Measurements from ENCODE around the gene AXIN1. TPM values are rescaled to one million over a fixed set of nuclear protein-coding genes. Genes with fewer than 3 reads are reported as not detected.

AXIN1 gene
- polyA plus RNA-seq, 5 donors = 12.0 to 23.1 (median 17.7) TPM

GRCh38 chr16:245105-245504, 107.4 kb downstream of the AXIN1 start:
- DNase-seq = no peak

GRCh38 chr16:243348-243747, 109.2 kb downstream of the AXIN1 start:
- no peak for DNase-seq

- DNase-seq = no peak
Measured at GRCh38 chr16:242281-242680, 110.2 kb downstream of the AXIN1 start.

GRCh38 chr16:240559-240958, 112.0 kb downstream of the AXIN1 start:
- DNase-seq = no peak

GRCh38 chr16:239948-240277, 112.6 kb downstream of the AXIN1 start:
- DNase-seq = no peak

Other genes with a start within 250 kb of the AXIN1 start
- gene NPRL3, start 214.1 kb downstream of the AXIN1 start, polyA plus RNA-seq (ENCODE audit: insufficient read depth in 1 of 5, insufficient read length in 5 of 5, low replicate concordance in 1 of 5) = 10 to 100 TPM; 26.8 to 37.3 (median 30.2) TPM
- 1 to 10 TPM in 4 of 5 donors, under 1 TPM in 1; 0.69 to 6.9 (median 4.8) TPM for gene HBZ, start 200.1 kb downstream of the AXIN1 start, polyA plus RNA-seq (ENCODE audit: insufficient read depth in 1 of 5, insufficient read length in 5 of 5, low replicate concordance in 1 of 5)
- 10 to 100 TPM in 2 of 5 donors, 1 to 10 TPM in 3; 2.4 to 19.6 (median 7.0) TPM for gene HBM, start 186.7 kb downstream of the AXIN1 start, polyA plus RNA-seq (ENCODE audit: insufficient read depth in 1 of 5, insufficient read length in 5 of 5, low replicate concordance in 1 of 5)
- 1,000 to 10,000 TPM; 1,399 to 4,244 (median 2,803) TPM for gene HBA2, start 179.8 kb downstream of the AXIN1 start, polyA plus RNA-seq (ENCODE audit: insufficient read depth in 1 of 5, insufficient read length in 5 of 5, low replicate concordance in 1 of 5)
- gene HBA1, start 176.0 kb downstream of the AXIN1 start, polyA plus RNA-seq (ENCODE audit: insufficient read depth in 1 of 5, insufficient read length in 5 of 5, low replicate concordance in 1 of 5) = 1,000 to 10,000 TPM in 4 of 5 donors, 100 to 1,000 TPM in 1; 605 to 2,429 (median 1,859) TPM
- gene HBQ1, start 172.3 kb downstream of the AXIN1 start, polyA plus RNA-seq (ENCODE audit: insufficient read depth in 1 of 5, insufficient read length in 5 of 5, low replicate concordance in 1 of 5) = 1 to 10 TPM in 3 of 5 donors, under 1 TPM in 2; 0.36 to 1.9 (median 1.1) TPM
- 100 to 1,000 TPM; 121 to 164 (median 135) TPM for gene LUC7L, start 123.3 kb downstream of the AXIN1 start, polyA plus RNA-seq (ENCODE audit: insufficient read depth in 1 of 5, insufficient read length in 5 of 5, low replicate concordance in 1 of 5)
- gene FAM234A, start 117.9 kb downstream of the AXIN1 start, polyA plus RNA-seq (ENCODE audit: insufficient read depth in 1 of 5, insufficient read length in 5 of 5, low replicate concordance in 1 of 5) = 10 to 100 TPM; 43.7 to 60.7 (median 49.0) TPM
- gene RGS11, start 76.8 kb downstream of the AXIN1 start, polyA plus RNA-seq (ENCODE audit: insufficient read depth in 1 of 5, insufficient read length in 5 of 5, low replicate concordance in 1 of 5) = 1 to 10 TPM; 2.0 to 5.4 (median 4.8) TPM
- gene ARHGDIG, start 72.1 kb downstream of the AXIN1 start, polyA plus RNA-seq (ENCODE audit: insufficient read depth in 1 of 5, insufficient read length in 5 of 5, low replicate concordance in 1 of 5) = 1 to 10 TPM in 2 of 5 donors, under 1 TPM in 3; 0.33 to 2.4 (median 0.69) TPM
- gene PDIA2, start 69.6 kb downstream of the AXIN1 start, polyA plus RNA-seq (ENCODE audit: insufficient read depth in 1 of 5, insufficient read length in 5 of 5, low replicate concordance in 1 of 5) = under 1 TPM; 0.25 to 0.99 (median 0.49) TPM
- gene MRPL28, start 17.8 kb upstream of the AXIN1 start, polyA plus RNA-seq (ENCODE audit: insufficient read depth in 1 of 5, insufficient read length in 5 of 5, low replicate concordance in 1 of 5) = 10 to 100 TPM; 44.1 to 67.7 (median 48.7) TPM
- 10 to 100 TPM; 32.5 to 52.5 (median 37.7) TPM for gene PGAP6, start 29.3 kb upstream of the AXIN1 start, polyA plus RNA-seq (ENCODE audit: insufficient read depth in 1 of 5, insufficient read length in 5 of 5, low replicate concordance in 1 of 5)
- 100 to 1,000 TPM; 155 to 247 (median 168) TPM for gene NME4, start 44.5 kb upstream of the AXIN1 start, polyA plus RNA-seq (ENCODE audit: insufficient read depth in 1 of 5, insufficient read length in 5 of 5, low replicate concordance in 1 of 5)
- 10 to 100 TPM in 3 of 5 donors, 1 to 10 TPM in 2; 7.9 to 27.0 (median 14.4) TPM for gene DECR2, start 49.2 kb upstream of the AXIN1 start, polyA plus RNA-seq (ENCODE audit: insufficient read depth in 1 of 5, insufficient read length in 5 of 5, low replicate concordance in 1 of 5)
- gene RAB11FIP3, start 72.9 kb upstream of the AXIN1 start, polyA plus RNA-seq (ENCODE audit: insufficient read depth in 1 of 5, insufficient read length in 5 of 5, low replicate concordance in 1 of 5) = 10 to 100 TPM; 42.7 to 56.7 (median 51.9) TPM
- gene CAPN15, start 175.0 kb upstream of the AXIN1 start, polyA plus RNA-seq (ENCODE audit: insufficient read depth in 1 of 5, insufficient read length in 5 of 5, low replicate concordance in 1 of 5) = 10 to 100 TPM; 13.0 to 39.5 (median 20.8) TPM
- gene PRR35, start 207.7 kb upstream of the AXIN1 start, polyA plus RNA-seq (ENCODE audit: insufficient read depth in 1 of 5, insufficient read length in 5 of 5, low replicate concordance in 1 of 5) = under 1 TPM in 1 of 5 donors, not detected in 4; 0.07 TPM
- gene NHLRC4, start 214.3 kb upstream of the AXIN1 start, polyA plus RNA-seq (ENCODE audit: insufficient read depth in 1 of 5, insufficient read length in 5 of 5, low replicate concordance in 1 of 5) = 1 to 10 TPM; 1.5 to 4.9 (median 2.9) TPM
- gene PIGQ, start 217.2 kb upstream of the AXIN1 start, polyA plus RNA-seq (ENCODE audit: insufficient read depth in 1 of 5, insufficient read length in 5 of 5, low replicate concordance in 1 of 5) = 10 to 100 TPM; 28.8 to 48.1 (median 35.6) TPM
- 10 to 100 TPM; 15.3 to 33.7 (median 22.9) TPM for gene RAB40C, start 237.3 kb upstream of the AXIN1 start, polyA plus RNA-seq (ENCODE audit: insufficient read depth in 1 of 5, insufficient read length in 5 of 5, low replicate concordance in 1 of 5)